HG03103 (cell line): ENCODE measurements around the gene SRPK3.

Experiments
- ATAC-seq: cut with Tn5 transposase; IDR thresholded peaks from one replicate; pipeline ENCODE4 v1.9.1; 2021; ENCODE audit warnings: low read depth; ENCODE audit not compliant: unreplicated experiment

Gene SRPK3

DNA sequence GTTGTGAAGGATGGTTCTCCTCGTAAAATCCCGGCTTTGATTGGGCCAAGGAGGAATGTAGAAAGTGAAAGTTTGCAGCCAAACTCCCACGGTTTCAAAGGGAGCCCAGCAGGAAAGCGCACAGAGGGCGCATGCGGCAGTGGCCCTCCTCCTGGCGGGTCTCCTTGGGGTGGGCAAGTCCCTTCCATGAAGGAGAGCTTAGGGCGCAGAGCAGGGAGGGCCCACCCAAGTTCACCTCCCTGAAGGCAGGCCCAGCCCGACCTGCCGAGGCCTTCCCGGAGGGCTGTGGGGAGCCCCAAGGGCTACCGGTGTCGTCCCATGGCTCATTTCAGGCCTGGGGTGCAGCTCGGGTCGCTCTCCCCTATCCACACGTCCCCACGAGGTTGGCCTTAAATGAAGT lies 47.5 kb downstream of the SRPK3 start:
- ATAC-seq, result no peak

DNA sequence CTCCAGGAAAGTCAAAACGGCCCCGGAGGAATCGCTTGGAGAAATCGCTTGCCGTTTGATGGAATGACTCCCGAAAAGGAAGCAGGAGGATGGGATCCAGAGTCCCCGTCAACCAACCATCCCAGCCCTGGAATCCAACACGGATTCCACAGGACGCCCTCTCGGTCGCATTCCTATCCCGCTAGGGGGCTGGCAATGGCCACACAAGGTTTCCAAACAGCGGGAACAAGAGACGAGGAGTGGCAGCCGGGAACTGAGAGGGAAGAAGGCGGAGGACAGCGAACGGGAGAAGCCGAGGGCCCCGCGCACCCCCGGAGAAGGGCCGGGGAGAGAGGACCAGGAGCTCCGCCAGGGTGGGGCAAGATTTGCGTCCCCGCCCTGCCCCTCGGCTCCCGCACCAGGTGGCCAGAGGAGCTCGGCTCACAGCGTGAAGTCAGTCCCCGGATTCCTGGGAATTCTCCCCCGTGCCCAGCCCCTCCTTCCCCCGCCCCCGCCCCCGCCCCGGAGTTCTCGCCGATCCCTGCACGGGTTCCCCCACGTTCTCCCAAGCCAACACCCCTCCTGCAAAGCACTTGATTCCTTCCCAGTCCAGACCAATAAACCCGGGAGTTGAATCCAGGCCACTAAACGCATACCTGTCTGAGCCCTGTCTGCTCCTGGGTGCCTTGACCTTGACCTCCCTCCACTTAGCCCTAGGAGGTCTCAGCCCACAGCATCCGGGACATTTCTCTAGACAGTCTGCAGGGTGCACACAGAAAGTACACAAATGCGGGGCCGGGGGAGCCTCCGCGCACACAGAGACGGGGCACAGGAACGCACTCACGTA lies 48.1 kb downstream of the SRPK3 start:
- ATAC-seq, result no peak

DNA sequence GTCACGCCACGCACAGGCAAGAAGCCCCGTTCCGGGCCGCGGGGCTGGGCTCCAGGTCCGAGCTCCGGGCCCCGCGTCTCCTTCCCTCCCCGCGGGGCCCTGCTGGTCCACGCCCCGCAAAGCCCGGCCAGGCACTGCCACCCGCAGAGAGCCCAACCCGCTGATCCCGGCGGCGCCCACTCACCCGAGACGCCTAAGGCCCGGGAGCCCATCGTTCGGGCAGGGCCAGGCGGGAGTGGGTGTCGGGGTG lies 48.6 kb downstream of the SRPK3 start:
- no peak for ATAC-seq

DNA sequence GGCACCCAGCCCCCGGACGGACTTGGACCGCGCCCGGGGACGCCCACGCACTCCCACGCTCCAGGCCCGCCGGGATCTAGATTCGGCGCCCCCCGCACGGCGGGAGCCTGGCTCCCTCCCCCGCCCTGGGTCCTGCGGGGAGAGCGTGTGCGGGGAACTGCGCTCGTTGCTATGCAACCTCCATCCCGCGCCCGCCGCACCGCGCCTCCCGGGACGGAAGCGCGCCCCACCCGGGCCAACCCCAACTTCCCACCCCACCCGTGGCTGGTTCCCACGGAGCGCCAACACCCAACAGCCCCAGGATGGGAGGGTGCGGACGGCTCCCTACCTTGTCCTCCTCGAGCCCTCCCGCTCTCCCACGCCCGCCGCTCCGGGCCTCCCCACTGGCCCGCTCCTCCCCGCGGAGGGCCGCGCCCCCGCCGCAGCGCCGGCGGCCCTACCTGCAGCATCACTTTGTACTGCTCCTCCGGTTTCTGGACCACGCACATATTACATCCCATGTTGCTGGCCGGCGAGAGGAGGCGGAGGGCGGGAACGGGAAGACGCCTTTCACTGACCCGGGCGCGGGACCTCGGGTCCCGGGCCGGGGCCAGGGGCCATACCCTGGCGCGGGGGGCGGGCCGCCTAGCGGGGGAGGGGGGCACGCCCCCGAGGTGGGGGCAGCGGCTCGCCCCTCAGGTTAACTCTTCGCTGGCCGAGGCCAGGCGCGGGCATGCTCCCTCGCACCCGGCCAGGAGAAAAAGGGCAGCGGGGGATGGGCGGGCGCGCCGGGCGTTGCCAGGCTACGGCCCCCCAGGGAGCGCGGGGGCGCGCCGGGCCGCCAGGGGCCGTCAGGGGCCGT lies 49.2 kb downstream of the SRPK3 start, which contains the start of gene PDZD4:
Gene PDZD4 (minus strand): TSS at position 746 of the 841 bp plus-strand sequence. CDS start 246 bp downstream, at position 500.
- ATAC-seq, result no peak

DNA sequence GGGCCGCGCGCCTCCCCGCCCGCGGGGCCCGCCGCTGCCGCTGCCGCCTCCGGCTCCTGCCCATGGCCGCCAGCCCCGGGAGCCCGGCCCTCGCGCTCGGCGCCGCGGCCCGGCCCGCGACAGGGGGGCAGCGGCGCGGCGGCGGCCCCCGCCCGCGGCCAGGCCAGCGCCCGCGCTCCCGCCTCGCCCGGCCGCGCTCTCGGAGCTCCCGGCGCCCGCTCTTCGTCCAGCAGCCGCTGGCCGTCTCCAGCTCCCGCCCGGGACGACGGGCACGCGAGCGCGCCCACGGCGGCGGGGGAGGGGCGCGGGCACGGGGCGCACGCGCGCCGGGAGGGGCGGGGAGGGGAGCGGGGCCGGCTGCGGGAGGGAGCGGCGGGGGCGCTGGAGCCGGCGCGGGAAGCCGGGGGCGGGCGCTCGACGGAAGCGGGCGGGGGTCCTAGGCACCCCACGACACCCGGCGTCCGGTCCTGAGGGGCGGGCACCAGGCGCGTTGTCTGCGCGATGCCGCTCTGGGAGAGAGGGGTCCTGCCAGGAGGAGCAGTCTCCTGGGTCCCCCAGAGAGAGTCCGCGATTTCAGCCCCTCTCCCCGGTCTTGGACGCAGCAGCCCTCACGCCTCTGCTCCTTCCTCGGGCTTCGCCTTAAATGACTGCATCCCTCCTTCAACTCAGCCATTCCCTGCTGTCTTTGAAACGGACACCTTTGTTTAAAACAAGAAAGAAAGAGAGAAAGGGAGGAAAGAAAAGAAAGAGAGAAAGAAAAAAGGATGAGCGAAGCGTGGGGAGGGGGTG lies 50.0 kb downstream of the SRPK3 start:
- no peak for ATAC-seq

DNA sequence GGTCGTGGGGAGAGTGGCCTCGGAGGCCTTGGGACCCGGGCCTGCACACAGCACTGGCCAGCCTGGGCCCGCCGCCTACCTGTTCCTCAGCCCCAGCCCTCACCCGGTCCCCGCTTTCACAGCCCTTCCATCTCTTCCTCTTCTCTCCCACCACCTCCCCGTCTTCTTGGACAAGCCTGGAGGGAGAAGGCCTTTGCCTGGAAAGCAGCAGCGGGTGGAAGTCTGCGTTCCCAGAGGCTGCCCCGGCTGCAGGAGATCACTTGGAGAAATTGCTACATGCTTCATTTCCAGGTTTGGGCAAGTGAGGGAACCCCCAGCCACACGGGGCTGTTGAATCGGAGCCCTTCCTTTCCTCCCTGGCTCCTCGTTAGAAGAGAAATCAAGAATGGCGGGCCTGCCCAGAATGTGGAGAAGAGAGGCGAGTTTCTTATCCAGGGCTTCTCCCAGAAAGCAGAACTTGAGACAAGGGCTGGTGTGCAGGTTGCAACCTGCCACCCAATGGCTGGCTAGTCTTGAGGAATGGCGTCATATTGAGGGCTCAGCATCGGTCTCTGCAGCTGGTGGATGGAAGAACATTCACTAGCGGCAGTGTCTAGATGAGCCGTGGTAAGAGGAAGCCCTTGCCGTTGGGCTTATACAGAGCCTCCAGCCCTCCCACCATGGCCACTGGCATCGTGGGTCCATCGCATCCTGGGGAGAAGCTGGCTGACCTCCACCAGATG lies 50.7 kb downstream of the SRPK3 start:
- ATAC-seq, result no peak

DNA sequence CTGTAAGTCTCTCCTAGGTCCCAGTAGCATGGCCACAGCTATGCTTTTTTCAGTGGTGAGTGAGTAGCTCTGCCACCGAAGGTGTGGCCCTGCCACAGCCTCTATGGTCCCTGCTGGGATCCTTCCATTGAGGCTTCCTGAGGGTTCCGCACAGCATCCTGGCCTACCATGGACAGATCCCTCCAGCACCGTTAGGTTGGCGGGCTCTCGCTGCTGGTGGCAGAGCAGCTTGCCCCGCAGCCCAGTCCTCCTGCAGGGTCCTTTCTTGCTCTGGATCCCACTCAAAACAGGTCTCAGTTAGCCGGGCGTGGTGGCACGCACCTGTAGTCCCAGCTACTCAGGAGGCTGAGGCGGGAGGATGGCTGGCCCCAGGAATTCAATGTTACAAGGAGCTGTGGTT lies 51.9 kb downstream of the SRPK3 start:
- ATAC-seq, result no peak
